Epithelial cell of esophagus (primary cell): ENCODE data around the gene MITD1.
A peak's percentile ranks its signal among the peaks of the same experiment; 100 is the strongest.

Experiments used
- DNase-seq: peaks from one replicate; pipeline ENCODE4 v3.0.0; 2010; ENCODE audit warnings: low read depth
- H3K4me3 ChIP-seq: 2 replicates; pipeline ENCODE4 v1.5.1; 2011; ENCODE audit warnings: mild to moderate bottlenecking, low read length, control low read depth
- CTCF ChIP-seq: IDR thresholded peaks from 2 replicates; pipeline ENCODE4 v1.5.1; 2011; ENCODE audit warnings: low read depth, mild to moderate bottlenecking, low read length, control low read depth, inconsistent platforms; ENCODE audit not compliant: insufficient read depth; ENCODE audit errors: missing control alignments

Gene MITD1

GRCh38 chr2:99181624-99182000 is 754 bp upstream of the MITD1 start:
- peak overlapping the region; percentile 92 for H3K4me3 ChIP-seq
- no peak for TF ChIP-seq CTCF
- DNase-seq: no peak

- TF ChIP-seq CTCF: no peak
These were observed 9.3 kb downstream of the MITD1 start for GRCh38 chr2:99171377-99172140.

DNA sequence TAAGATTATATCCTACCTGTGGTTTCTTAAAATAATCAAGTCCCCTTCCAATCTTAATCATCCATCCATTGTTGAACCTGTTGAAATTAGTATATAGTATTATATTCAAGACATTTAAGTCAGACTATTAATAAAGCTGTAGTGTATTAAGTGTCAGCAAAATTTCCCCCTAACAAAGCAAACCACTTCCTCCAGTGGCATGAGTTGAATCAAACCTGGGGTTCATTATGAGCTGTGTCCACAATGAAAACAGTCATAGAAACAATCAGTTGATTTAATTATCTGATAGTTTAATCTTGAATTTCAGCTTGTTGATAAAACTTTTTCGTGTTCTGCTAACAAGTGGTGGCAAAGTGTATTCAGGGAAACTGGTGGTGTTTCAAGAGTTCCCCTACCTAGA is 11.3 kb downstream of the MITD1 start:
- TF ChIP-seq CTCF: no peak
- no peak for DNase-seq
- H3K4me3 ChIP-seq: no peak overlapping the region

More at GRCh38 chr2:99171377-99172140, 9.3 kb downstream of the MITD1 start:
- DNase-seq: no peak
- no peak overlapping the region for H3K4me3 ChIP-seq

DNA sequence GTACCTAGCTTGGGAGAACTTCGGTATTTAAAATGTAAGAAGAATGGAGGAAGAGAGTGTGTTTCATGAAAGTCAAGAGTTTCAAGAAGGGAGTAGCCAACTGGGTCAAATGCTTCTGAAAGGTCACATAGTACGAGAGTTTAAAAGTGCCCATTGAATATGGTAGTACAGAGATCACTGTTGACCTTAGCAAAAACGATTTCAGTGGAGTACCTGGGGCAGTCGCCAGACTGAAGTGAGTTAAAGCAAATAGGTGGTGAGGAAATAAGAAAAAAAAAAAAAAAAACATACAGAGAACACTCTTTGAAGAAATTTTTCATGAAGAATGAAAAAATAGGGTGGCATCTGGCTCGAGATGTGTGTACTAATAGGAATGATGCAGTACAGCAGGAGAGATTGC is 14.6 kb downstream of the MITD1 start:
- no peak for DNase-seq
- no peak overlapping the region for H3K4me3 ChIP-seq
- no peak for TF ChIP-seq CTCF

DNA sequence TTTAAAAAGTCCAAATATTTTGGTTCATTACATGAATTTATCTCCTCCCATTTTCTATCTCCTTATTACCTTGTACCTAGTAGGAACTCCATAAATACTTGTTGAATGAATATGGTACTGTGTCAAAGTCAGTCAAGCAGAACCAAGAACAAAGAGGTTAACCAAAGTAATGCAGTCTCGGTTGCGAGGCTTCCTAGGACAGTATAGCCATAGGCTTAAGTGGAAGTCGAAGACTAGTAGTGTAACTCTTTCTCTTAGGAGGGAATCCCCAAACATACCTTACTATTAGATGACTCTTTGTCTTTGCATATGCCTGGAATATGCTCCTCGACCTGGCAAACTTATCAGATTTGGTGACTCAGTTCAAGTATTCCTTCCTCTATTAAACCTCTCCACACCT is 21.3 kb downstream of the MITD1 start:
- no peak overlapping the region for H3K4me3 ChIP-seq
- TF ChIP-seq CTCF: no peak
- peak; percentile 68 for DNase-seq

- no peak overlapping the region for H3K4me3 ChIP-seq
- no peak for DNase-seq
- no peak for TF ChIP-seq CTCF
These were observed 22.3 kb downstream of the MITD1 start for GRCh38 chr2:99158599-99158998.

DNA sequence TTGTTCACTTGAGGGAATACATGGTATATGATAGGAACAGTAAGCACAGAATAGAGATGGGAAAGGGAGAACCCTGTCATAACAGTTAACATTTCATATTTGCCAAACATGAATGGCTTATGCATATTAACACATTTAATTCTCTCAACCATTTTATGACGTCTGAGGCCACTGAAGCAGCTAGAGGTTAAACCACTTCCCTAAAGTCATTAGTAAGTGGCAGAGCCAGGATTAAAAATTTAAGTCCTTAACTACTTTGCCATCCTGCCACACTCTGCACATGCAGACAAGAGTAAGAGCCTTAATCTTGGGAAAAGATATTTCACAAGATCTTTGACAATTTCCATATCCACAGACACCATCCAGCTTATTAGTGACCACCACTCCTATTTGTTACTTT is 24.0 kb downstream of the MITD1 start:
- TF ChIP-seq CTCF: no peak
- H3K4me3 ChIP-seq: no peak overlapping the region
- DNase-seq: no peak
